22Rv1 (cell line): ENCODE measurements around the gene ATAD3B.
"Not testable (repeated sequence)": the region's sequence is repeated elsewhere in the genome, so short reads cannot be mapped to it uniquely, and the experiment has no call there.

ENCODE experiments used
- H3K27ac ChIP-seq: fragments of 450-650 bp; 2 replicates; pipeline ENCODE4 v1.5.1; 2017
- CTCF ChIP-seq: fragments of 450-650 bp; IDR thresholded peaks from 2 replicates; pipeline ENCODE4 v1.5.1; 2017; ENCODE audit warnings: mild to moderate bottlenecking
- ZFX ChIP-seq: fragments of 450-650 bp; IDR thresholded peaks from 2 replicates; pipeline ENCODE4 v1.6.1; 2017; ENCODE audit warnings: antibody characterized with exemption, borderline replicate concordance

The ATAD3B gene

GRCh38 chr1:1507305-1507704, 35.7 kb downstream of the ATAD3B start:
- peak overlapping the region; percentile 89; the same call in 1 of the 2 replicates for H3K27ac ChIP-seq
- TF ChIP-seq ZFX (no peak), CTCF (no peak)

- H3K27ac ChIP-seq, result not testable (repeated sequence)
These were observed 37.4 kb downstream of the ATAD3B start for GRCh38 chr1:1508775-1509464.

DNA sequence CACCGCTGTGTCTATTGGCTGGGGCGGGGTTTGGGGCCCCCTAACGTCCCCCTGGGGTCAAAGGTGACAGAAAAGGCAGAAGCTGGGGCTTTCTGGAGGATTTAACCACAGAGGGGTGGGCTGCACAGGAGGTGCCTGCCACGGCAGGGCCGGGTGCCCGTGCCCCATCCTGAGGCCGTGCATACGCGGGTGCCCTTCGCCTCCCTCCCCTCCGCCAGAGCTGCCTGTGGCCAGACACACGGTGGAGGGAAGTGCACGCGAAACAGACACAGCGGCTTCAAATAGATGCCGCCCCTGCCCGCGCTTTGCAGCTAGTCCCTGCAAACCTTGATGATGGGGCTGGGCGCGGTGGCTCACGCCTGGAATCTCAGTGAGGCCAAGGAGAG, 37.9 kb downstream of the ATAD3B start:
- not testable (repeated sequence) for H3K27ac ChIP-seq

DNA sequence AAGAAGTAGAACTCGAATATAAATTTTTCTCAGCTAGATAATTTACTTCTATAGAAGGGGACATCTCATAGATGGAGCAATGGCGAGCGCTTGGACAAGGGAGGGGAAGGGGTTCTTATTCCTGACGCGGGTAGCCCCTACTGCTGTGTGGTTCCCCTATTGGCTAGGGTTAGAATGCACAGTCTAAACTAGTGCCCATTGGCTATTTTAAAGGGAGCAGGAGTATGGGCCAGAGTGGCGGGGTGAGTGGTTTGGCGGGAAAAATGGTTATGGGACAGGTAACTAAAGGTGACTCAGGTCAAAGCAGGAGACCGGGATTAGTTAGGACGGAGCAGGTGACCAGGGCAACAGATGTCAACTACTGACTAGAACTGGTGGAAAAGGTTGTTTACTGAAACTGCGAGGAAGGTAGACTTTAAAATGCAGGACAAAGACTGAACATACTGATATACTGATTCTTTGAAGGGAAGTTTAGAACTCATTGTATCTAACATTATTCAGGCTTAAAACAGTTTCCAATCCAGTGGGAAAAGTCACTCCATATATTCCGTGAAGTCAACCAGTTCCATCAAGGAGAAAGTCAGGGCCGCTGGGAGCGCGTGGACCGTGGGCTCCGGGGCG, 39.5 kb downstream of the ATAD3B start:
- H3K27ac ChIP-seq, result peak overlapping the region; percentile 88
- TF ChIP-seq ZFX, result no peak
- no peak for TF ChIP-seq CTCF

- peak within 1 kb of the TSS; percentile 88 for H3K27ac ChIP-seq
- no peak for TF ChIP-seq CTCF
- no peak for TF ChIP-seq ZFX
These were observed 40.1 kb downstream of the ATAD3B start, which contains the start of gene ATAD3A for GRCh38 chr1:1511533-1512285. TSS of gene ATAD3A (plus strand) at chr1:1512162. CDS start at chr1:1512269, 107 bp downstream.

GRCh38 chr1:1512425-1512824, 40.9 kb downstream of the ATAD3B start:
- peak overlapping the region; percentile 88 for H3K27ac ChIP-seq

- H3K27ac ChIP-seq, result not testable (repeated sequence)
These were observed 42.1 kb downstream of the ATAD3B start for GRCh38 chr1:1513675-1514074.

- H3K27ac ChIP-seq, result not testable (repeated sequence)
These were observed 42.8 kb downstream of the ATAD3B start for GRCh38 chr1:1514376-1514775.

GRCh38 chr1:1516923-1517322, 45.4 kb downstream of the ATAD3B start:
- not testable (repeated sequence) for H3K27ac ChIP-seq

GRCh38 chr1:1517973-1518620, 46.5 kb downstream of the ATAD3B start:
- H3K27ac ChIP-seq, result no peak overlapping the region
- TF ChIP-seq CTCF (no peak), ZFX (no peak)

DNA sequence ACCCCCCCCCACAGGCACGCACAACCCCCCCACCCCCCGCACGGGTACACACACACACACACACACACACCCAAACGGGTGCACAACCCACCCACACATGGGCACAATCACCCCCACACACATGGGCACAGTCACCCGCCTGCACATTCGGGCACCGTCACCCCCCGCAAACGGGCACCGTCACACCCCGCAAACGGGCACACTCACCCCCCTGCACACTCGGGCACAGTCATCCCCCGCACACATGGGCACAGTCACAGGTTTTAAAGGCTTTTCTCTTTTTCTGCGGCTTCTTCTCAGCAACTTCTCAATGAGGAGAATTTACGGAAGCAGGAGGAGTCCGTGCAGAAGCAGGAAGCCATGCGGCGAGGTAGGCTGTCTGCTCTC, 47.0 kb downstream of the ATAD3B start:
- not testable (repeated sequence) for H3K27ac ChIP-seq

DNA sequence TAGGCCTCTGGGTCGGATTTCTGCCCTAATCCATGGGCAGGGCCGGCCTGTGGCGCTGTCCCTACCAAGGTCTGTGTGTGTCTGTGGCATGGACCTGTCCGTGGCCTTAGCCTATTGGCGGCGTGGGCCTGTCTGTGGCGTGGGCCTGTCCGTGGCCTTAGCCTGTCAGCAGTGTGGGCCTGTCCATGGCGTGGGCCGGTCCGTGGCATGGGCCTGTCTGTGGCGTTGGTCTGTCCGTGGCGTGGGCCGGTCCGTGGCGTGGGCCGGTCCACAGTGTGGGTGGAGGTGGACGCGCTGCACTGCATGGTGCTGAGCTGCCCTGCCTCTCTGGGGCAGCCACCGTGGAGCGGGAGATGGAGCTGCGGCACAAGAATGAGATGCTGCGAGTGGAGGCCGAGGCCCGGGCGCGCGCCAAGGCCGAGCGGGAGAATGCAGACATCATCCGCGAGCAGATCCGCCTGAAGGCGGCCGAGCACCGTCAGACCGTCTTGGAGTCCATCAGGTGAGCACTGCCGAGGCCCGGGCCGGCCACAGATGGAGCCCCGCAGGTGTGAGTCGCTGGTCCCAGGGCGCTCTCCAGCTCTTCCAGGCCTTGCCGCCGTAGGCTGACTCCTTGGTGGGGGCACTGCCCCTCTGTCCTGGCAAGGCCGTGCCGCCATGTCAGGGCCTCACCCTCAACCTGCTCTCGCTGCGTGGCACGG, 48.4 kb downstream of the ATAD3B start:
- not testable (repeated sequence) for H3K27ac ChIP-seq
